ENCODE results near the gene KIAA0040.
A peak's percentile ranks its signal among the peaks of the same experiment; 100 is the strongest.

Gene KIAA0040

DNA sequence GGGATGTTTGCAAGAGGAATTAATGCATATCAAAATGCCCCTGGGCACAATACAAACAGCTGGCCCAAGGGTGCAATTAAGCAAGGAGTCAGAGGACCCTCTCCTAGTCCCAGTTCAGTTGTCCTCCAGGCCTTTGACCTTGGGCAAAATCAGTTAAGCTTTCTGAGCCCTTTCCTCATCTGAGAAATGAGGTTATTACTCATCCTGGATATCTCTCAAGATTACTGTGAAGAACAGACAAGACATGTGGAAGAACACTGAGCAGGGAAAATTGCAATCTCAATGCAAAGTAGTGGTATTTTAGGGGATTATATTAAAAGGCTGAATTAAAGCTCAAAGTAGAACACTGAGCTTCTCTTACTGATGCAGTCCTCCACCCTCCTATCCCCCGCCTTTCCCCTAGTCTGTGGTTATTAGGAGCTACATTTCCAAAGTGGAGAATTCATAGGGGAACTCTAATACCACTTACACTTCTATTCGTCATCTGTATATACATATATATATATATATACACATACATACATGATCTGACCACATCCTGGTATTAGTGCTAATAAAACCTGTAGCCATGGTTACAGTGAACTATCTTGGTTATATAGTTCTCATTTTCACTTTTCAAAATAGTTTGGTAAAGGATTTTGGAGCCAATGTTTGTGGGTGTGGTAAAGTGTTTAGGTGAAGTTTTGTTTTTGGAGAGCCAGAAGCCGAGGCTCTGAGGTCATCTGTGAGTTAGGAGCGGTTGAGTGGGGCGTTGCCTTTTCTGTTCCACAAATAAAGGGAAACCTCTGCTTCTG, 18.1 kb downstream of the KIAA0040 start:
- Histone ChIP-seq H3K4me3 (ENCODE audit: low read depth, low read length) (no peak overlapping the region), H3K27ac (peak overlapping the region; percentile 10; the same call in 1 of the 2 replicates), H3K27me3 (ENCODE audit: insufficient read depth, low read depth, severe bottlenecking) (no peaks in the 10 kb centered on the region), H3K36me3 (no peaks in the 10 kb centered on the region), H3K9me3 (ENCODE audit: severe bottlenecking) (no peaks in the 10 kb centered on the region)
- TF ChIP-seq, protein P1, sequence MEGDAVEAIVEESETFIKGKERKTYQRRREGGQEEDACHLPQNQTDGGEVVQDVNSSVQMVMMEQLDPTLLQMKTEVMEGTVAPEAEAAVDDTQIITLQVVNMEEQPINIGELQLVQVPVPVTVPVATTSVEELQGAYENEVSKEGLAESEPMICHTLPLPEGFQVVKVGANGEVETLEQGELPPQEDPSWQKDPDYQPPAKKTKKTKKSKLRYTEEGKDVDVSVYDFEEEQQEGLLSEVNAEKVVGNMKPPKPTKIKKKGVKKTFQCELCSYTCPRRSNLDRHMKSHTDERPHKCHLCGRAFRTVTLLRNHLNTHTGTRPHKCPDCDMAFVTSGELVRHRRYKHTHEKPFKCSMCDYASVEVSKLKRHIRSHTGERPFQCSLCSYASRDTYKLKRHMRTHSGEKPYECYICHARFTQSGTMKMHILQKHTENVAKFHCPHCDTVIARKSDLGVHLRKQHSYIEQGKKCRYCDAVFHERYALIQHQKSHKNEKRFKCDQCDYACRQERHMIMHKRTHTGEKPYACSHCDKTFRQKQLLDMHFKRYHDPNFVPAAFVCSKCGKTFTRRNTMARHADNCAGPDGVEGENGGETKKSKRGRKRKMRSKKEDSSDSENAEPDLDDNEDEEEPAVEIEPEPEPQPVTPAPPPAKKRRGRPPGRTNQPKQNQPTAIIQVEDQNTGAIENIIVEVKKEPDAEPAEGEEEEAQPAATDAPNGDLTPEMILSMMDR (IDR thresholded peaks at IDR 0.05; ENCODE audit: low read depth, low read length), result no peak
- peak; percentile 45 for DNase-seq

DNA sequence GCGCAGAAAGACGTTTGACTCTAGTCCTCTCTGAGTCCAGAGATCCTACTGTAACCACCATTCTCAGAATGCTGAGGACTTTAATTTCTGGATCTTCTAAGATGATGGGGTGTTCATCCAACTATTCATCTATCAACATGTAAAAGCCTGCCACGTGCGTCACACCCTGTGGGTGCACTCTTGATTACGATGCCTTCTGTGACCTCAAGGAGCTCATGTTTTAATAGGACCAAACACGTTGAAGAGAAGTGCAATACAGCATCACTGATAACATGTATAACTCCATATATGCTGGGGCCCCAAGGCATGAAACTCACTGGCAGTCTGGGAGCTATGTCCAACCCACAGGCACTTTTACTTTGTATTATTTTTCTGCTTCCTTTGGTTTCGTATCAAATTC, 19.0 kb downstream of the KIAA0040 start:
- Histone ChIP-seq H3K4me3 (ENCODE audit: low read depth, low read length) (no peak overlapping the region), H3K27ac (no peak overlapping the region), H3K27me3 (ENCODE audit: insufficient read depth, low read depth, severe bottlenecking) (no peaks in the 10 kb centered on the region), H3K36me3 (no peaks in the 10 kb centered on the region), H3K9me3 (ENCODE audit: severe bottlenecking) (no peaks in the 10 kb centered on the region)
- TF ChIP-seq, protein P1 (IDR thresholded peaks at IDR 0.05; ENCODE audit: low read depth, low read length), result no peak
- DNase-seq, result no peak

DNA sequence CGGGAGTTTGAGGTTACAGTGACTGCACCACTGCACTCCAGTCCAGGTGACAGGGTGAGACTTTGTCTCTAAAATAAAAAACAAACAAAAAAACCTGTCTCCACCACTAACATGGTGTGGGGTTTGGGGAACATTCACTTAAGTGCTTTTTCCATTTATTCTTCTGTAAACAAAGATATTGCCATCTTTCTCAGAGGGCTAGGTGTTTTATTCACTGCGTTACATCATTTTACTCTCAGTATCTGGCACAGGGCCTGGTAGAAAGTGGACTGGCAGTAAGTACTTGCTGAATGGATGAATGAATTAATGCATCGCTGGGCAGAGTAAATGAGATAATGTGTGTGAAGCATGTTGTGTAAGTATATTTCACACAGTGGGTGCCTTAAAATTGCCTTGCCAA, 20.1 kb downstream of the KIAA0040 start:
- no peaks in the 10 kb centered on the region for H3K27me3 ChIP-seq (ENCODE audit: insufficient read depth, low read depth, severe bottlenecking)

DNA sequence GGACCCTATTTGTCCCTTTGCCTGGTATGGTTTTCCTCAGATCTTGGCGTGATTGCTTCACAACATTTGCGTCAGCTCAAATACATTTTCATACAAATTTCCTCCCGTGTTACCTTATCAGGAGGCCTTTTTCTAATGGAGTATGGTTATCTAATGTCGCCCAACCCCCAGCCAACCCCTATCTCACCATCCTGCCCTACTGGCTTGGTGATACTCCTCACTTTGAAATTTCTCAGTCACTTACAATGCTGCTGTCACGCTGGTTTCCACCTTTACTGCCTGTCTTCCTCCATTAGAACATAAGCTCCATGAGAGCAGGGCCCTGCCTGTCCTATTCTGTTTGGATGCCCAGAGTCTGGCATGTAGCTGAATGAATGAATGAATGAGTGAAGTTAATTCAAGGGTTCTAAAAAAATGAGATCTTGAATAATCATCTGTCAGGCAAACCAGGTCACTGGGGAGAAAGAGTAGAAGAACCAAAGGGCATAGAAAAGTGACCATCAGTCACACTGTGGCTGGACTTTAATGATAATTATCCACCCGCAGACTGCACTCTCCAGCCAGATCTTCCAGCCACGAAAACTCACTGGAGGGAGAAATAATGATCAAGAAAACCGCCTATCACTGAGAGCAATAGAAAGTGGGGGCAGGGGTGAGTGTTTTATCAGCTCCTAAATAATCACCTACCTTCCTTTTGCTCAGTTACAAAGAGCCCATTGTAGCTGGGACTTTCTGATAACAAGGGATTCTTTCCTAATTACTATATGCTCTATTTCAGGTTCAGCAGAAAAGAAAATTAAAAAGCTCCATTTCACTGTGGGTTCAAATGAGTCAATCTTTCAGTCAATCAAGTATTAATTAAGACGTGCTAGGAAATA, 21.3 kb downstream of the KIAA0040 start:
- Histone ChIP-seq H3K4me3 (ENCODE audit: low read depth, low read length) (no peak overlapping the region), H3K36me3 (no peaks in the 10 kb centered on the region), H3K27ac (no peak overlapping the region), H3K27me3 (ENCODE audit: insufficient read depth, low read depth, severe bottlenecking) (no peaks in the 10 kb centered on the region), H3K9me3 (ENCODE audit: severe bottlenecking) (no peaks in the 10 kb centered on the region)
- DNase-seq, result no peak
- TF ChIP-seq, protein P1 (IDR thresholded peaks at IDR 0.05; ENCODE audit: low read depth, low read length), result no peak

More for the DNA sequence above, 20.1 kb downstream of the KIAA0040 start:
- Histone ChIP-seq H3K27ac (no peak overlapping the region), H3K9me3 (ENCODE audit: severe bottlenecking) (no peaks in the 10 kb centered on the region), H3K36me3 (no peaks in the 10 kb centered on the region), H3K4me3 (ENCODE audit: low read depth, low read length) (no peak overlapping the region)
- DNase-seq, result no peak
- TF ChIP-seq, protein P1 (IDR thresholded peaks at IDR 0.05; ENCODE audit: low read depth, low read length), result no peak

DNA sequence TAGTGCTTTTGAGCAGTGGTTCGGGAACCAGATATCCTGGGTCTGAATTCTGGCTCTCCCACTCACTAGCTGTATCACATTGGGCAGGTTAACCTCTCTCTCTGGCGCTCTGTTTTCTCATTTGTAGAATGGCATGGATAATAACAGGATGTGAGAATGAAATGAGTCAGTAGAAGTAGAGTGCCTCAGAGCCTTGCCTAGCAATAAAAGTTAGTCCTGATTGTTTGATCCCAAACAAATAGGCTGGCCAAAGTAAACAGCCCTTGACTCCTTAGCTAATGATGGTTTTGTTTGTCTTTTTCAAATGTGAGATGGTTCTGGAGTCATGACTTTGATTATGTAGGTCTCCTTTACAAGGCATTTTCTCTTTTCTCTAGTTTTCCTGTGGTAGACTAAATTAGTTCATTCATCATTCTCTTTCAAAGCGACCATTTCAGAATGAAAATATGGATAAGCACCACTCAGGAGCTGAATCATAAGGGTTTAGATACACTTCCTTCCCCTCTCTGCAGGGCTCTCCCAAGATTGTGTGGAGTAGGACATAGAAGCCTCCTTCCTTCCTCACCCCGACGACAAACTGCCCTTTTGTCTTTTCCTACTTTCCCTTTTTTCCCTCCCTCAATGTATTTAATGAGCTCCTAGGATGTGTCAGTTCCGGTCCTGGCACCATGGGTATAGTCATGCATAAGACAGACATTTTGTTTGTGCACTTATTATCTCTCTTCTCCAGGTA, 23.1 kb downstream of the KIAA0040 start:
- no peak for DNase-seq
- Histone ChIP-seq H3K27me3 (ENCODE audit: insufficient read depth, low read depth, severe bottlenecking) (no peaks in the 10 kb centered on the region), H3K4me3 (ENCODE audit: low read depth, low read length) (no peak overlapping the region), H3K27ac (no peak overlapping the region), H3K9me3 (ENCODE audit: severe bottlenecking) (no peaks in the 10 kb centered on the region), H3K36me3 (no peaks in the 10 kb centered on the region)
- TF ChIP-seq, protein P1 (IDR thresholded peaks at IDR 0.05; ENCODE audit: low read depth, low read length), result no peak
